ENCODE measurements around the gene TNXB. TPM values are rescaled to one million over a fixed set of nuclear protein-coding genes. Genes with fewer than 3 reads are reported as not detected.

Gene TNXB
- total and polyA plus RNA-seq, 2 donors (not counting 3 experiments of a cell fraction or from before 2014, with no cell fraction given): 0.47 to 2.7 TPM

- H3K9me3 ChIP-seq (replicated peaks; ENCODE audit: control insufficient read depth, insufficient read depth, low read length): no peaks in the 10 kb centered on the region
- FAIRE-seq (no peak), DNase-seq (ENCODE audit: low read depth, low spot score) (no peak)
- peaks cover 17 to 18% of the 10 kb centered on the region in 2 experiments for H3K27me3 ChIP-seq (ENCODE audit: control insufficient read depth in 2 of 2, insufficient read depth in 2 of 2, low read length in 2 of 2)
- ChIA-PET POLR2A (no interaction called here), CTCF (interaction anchor here (2.4 kb wide), 1 partner anchor 14 kb away, joined by 6 read pairs; no protein-coding TSS in a partner anchor)
- dilution Hi-C loops (cut with MboI; ENCODE audit: extremely low pct_ligation_motif_present, low sequenced_read_pairs): no loop called here
- no peaks in the 10 kb centered on the region for H3K79me2 ChIP-seq (ENCODE audit: control insufficient read depth, insufficient read depth, low read length)
- intact Hi-C loops (cut with micrococcal nuclease): no loop called here
- H2AFZ ChIP-seq (ENCODE audit: low read depth, low read length): no peak overlapping the region
- H3K4me1 ChIP-seq (ENCODE audit: control insufficient read depth, extremely low read depth, insufficient read depth, low read length): no peaks in the 10 kb centered on the region
- no peak overlapping the region for H3K4me2 ChIP-seq (ENCODE audit: insufficient read depth, low read length)
- H3K27ac ChIP-seq (ENCODE audit: insufficient read depth, low read depth, low read length): no peak overlapping the region
- TF ChIP-seq MYC (IDR thresholded peaks at IDR 0.05; ENCODE audit: low read depth, low read length) (no peak), CTCF (IDR thresholded peaks at IDR 0.05; ENCODE audit: extremely low read depth in 1 of 2, insufficient read depth in 1 of 2, low read depth in 1 of 2, low read length in 2 of 2) (no peak), EZH2 (IDR thresholded peaks at IDR 0.05; ENCODE audit: borderline replicate concordance, low read depth, low read length, severe bottlenecking) (no peak), FOS (IDR thresholded peaks at IDR 0.05; ENCODE audit: borderline replicate concordance, insufficient read depth, low read length) (no peak), GATA2 (IDR thresholded peaks at IDR 0.05; ENCODE audit: insufficient read depth, insufficient read length, low read depth, low read length) (no peak), POLR2A (IDR thresholded peaks at IDR 0.05; ENCODE audit: low read depth, low read length) (no peak), POLR2AphosphoS5 (IDR thresholded peaks at IDR 0.05; ENCODE audit: insufficient read depth, low read depth, low read length) (no peak), JUN (IDR thresholded peaks at IDR 0.05; ENCODE audit: borderline replicate concordance, insufficient read depth, insufficient read length, low read depth) (no peak)
- no peaks in the 10 kb centered on the region for H4K20me1 ChIP-seq (replicated peaks; ENCODE audit: control insufficient read depth, extremely low read depth, insufficient read depth, low read length)
- H3K4me3 ChIP-seq (replicated peaks in 1 of 3; ENCODE audit: insufficient read depth in 1 of 3, low read depth in 1 of 3, low read length in 3 of 3): no peak overlapping the region
- no peak overlapping the region for H3K9ac ChIP-seq (replicated peaks; ENCODE audit: extremely low read depth, insufficient read depth, low read length)
- H3K9me1 ChIP-seq (replicated peaks; ENCODE audit: control insufficient read depth, extremely low read depth, insufficient read depth, low read length): no peaks in the 10 kb centered on the region
- H3K36me3 ChIP-seq (ENCODE audit: control insufficient read depth in 2 of 2, extremely low read depth in 1 of 2, insufficient read depth in 2 of 2, low read length in 2 of 2): no peaks in the 10 kb centered on the region
- BruUV-seq (replicated peaks): no TSS peak
These were observed 1.7 kb downstream of the TNXB start for GRCh38 chr6:32107406-32107805.

All from endothelial cell of umbilical vein (primary cell).